H1 (cell line): ENCODE measurements around the gene ANAPC2. TPM values are rescaled to one million over a fixed set of nuclear protein-coding genes. Genes with fewer than 3 reads are reported as not detected.

Experiments
- GABPA ChIP-seq: IDR thresholded peaks from 2 replicates; pipeline ENCODE4 v1.6.1; 2011; ENCODE audit warnings: mild to moderate bottlenecking, low read length, moderate library complexity, borderline replicate concordance; ENCODE audit not compliant: insufficient read depth
- polyA plus RNA-seq, 7 experiments: library from polyadenylated mRNA; depleted of rRNA in 3 of 7; stranded (reverse) in 5 of 7; unstranded in 2 of 7; fragments of >200 nt in 5 of 7; fragments of 200-250 nt in 2 of 7; gene quantifications; 1 replicate in 5 of 7; 2 replicates in 1 of 7; 4 replicates in 1 of 7; pipeline versions ENCODE4 v1.2.1 to v1.2.3, GENCODE V29; 2011 to 2013; ENCODE audit warnings: missing spikeins in 2 of 7, mixed read lengths in 2 of 7
- total RNA-seq: library from RNA; stranded (reverse); fragmentation: NEBNext Ultra II Directional; extraction: Animal tissue kit (Norgen Biotek cat#: 25700); gene quantifications from 2 replicates; pipeline ENCODE4 v1.2.1, GENCODE V29; 2021

Gene ANAPC2
- total and polyA plus RNA-seq, 2 of the 8 experiments (the other 6 are each of a cell fraction or from before 2014, with no cell fraction given), result 30.2 to 37.7 TPM

GRCh38 chr9:137175345-137175961, 12.9 kb downstream of the ANAPC2 start (continued):
- TF ChIP-seq GABPA, result peak; percentile 82; the same call in 1 of the 2 replicates
